OCI-LY3 (cell line): ENCODE measurements around the gene RIPPLY1.

ENCODE experiments used
- CTCF ChIP-seq: fragments of 200-600, 300-600 bp; sonication (generic); IDR thresholded peaks from 2 replicates; pipeline ENCODE4 v1.5.1; 2014; ENCODE audit warnings: antibody characterized with exemption, low read length, low read depth
- EZH2phosphoT487 ChIP-seq: fragments of 200-600 bp; shearing (Covaris generic); IDR thresholded peaks from 2 replicates; pipeline ENCODE4 v1.6.1; 2018; ENCODE audit warnings: antibody characterized with exemption, mixed run types, low read depth

DNA sequence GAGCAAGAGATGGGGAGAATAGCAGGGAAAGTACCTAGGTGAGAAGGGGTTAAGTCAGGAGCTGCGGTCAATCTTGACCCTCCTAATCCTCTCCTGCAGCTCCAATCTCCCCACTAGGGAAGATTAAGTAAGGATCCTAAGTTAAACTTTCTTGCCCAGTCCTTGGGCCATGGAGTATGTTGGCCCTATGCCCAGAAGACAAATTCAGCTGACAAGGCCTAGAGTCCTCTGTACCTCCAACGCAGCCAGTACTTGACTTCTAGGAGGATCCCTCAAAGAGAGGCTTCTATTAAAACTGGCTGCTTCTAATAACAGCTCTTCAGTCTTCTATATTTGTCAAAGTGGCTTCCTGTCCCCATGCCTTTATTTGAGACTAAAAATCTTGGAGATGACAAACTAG, 18.5 kb upstream of the RIPPLY1 start:
- TF ChIP-seq EZH2phosphoT487 = no peak
- TF ChIP-seq CTCF = no peak
